C4-2B (cell line): ENCODE measurements around the gene BMERB1.

Source experiments
- CTCF ChIP-seq: fragments of 450-650 bp; conservative IDR thresholded peaks from 2 replicates; pipeline ENCODE4 v1.5.1; 2017; ENCODE audit warnings: mild to moderate bottlenecking
- ZFX ChIP-seq: fragments of 450-650 bp; IDR thresholded peaks from 2 replicates; pipeline ENCODE4 v1.6.1; 2017

GRCh38 chr16:15599303-15600070 is 165.1 kb downstream of the BMERB1 start:
- TF ChIP-seq CTCF (no peak), ZFX (no peak)
